Activated CD4-positive, alpha-beta T cell treated with anti-CD3 and anti-CD28 coated beads for 24 hours (primary cell): ENCODE measurements around the gene VCL.
"Not testable (repeated sequence)": the region's sequence is repeated elsewhere in the genome, so short reads cannot be mapped to it uniquely, and the experiment has no call there.

Experiments used
- DNase-seq, 2 donors: peaks; one replicate each; pipeline ENCODE4 v3.0.0-alpha.2; 2020; ENCODE audit warnings: low read depth in 2 of 2

Gene VCL

DNA sequence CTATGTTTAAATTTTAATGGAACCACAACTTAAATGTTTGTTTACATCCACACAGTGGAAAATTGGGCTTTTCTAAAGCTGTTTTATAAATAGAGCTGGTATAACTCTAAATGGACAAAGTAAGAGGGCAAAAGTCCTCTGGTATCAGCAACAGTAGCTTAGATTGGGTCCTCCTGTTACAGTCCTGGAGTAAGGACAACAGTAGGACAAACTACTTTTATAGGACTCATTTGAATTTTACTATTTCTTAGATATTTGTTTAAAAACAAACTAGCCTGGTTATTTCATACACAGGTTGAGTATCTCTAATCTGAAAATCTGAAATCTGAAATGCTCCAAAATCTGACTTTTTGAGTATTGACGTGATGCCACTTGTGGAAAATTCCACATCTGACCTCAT, 8.4 kb downstream of the VCL start:
- DNase-seq = no peak

DNA sequence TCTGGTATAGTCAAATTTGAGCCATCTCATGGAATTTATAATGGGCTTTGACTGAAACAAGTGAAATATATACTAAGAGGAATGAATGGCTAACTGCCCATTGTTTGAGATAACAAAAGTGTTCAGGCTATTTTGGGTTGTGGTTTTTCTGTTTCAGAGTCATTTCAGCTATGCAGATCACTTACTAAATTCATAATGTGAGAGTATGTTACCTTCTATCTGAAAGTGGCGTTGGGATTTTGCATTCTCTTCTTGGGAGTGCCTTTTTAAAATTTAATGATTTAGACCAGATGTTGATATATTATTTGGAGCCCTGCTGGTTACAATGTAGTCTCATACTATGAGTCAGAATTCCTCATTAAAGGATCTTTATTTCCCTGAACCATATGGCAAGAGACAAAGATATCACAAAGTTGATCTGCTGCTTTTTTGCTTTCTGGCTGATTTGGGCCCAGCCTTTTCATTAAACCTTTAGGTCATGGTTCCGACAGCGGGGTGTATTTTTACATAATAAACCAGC, 10.4 kb downstream of the VCL start:
- no peak for DNase-seq

DNA sequence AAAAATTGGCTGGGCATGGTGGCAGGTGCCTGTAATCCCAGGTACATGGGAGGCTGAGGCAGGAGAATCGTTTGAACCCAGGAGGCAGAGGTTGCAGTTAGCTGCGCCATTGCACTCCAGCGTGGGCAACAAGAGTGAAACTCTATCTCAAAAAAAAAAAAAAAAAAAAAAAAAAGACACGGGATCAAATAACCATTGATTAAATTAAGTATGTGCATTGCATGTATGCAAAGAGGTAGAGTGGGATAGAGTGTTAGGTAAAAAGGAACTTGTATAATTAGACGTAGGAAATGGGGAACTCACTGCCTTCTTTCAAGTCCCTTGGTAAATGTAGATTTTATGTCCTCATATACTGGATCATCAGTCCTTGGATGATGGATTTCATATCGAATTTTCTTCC, 13.1 kb downstream of the VCL start:
- no peak for DNase-seq

DNA sequence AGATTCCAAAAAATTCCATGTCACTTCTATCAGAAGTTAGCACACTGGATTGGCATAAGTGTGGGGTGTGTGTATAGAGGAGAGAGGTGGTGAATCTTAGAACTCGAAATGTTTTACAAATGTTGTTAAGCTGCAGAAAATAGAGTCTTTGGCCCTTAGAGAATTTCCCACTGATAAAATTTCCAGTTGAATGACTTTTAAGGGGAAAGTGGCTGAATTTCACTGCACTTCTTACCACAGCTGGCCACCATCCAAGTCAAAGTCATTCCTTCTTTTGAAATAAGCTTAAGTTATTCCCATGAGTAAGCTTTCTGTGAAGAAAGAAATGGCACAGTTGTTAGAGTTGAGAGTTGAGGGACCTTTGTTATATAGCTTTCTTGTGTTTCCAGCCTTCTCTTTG, 13.9 kb downstream of the VCL start:
- no peak for DNase-seq

DNA sequence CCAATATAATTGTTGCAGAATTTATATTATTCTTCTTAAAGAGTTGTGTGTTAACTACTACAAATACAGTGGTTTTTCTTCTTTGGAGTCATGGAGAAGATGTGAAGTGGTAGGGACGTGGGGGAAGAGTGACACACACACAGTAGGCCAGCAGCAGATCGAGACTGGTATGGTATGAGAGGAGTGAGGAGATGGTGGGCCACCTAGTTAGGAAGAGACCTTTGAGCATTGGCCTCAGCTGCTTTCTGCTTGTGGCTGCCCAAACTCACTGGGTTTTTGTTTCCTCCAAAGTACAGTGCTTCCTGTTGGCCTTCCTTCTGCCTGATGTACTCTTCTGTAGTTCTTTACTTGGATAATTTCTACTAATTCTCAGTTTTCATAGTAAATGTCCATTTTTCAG, 14.6 kb downstream of the VCL start:
- no peak for DNase-seq

DNA sequence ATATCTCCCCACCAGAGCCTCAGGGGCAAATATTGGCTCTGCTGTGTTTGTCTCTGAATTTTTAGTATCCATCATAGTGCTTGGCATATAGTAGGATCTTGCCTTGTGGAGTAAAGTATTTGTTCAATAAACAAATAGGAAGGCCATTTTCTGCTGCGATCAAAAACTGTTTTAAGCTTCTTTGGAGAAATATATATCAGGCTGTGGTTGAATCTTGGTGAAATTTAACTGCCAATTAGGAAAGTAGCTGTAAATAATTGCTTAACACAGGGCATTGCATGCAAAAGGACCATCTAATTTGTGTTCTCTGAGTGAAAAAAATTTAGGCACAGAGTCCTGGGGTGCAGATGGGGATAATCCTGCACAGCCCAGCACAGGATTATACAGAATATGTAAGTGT, 15.1 kb downstream of the VCL start:
- DNase-seq = no peak

DNA sequence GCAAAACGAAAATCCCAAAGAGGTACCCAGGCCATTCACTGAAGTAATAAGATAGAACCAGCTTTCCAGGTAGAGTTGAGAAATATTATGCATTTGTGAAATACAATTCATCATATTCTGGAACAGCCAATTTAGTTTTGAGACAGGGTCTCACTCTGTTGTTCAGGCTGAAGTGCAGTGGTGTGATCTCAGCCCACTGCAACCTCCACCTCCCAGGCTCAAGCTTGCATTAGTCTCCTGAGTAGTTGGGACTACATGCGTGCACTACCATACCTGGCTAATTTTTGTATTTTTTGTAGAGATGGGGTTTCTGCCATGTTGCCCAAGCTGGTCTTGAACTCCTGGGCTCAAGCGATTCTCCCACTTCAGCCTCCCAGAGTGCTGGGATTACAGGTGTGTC, 16.7 kb downstream of the VCL start:
- DNase-seq = not testable (repeated sequence)

DNA sequence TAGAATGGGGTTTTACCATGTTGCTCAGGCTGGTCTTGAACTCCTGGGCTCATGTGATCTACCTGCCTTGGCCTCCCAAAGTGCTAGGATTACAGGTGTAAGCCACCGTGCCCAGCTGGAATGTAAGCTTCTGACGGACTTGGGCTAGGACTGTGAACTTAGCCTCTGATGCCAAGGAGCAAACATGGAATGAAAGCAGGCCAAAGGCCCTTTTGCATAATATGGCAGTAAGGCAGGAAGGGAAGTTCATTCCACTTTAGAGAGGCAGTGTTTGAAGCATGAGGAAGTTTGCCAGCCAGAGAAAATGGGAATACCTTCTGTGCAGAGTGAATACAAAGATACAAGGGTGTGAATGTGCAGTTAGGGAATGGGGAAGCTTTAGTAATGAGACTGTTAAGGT, 20.3 kb downstream of the VCL start:
- no peak for DNase-seq

DNA sequence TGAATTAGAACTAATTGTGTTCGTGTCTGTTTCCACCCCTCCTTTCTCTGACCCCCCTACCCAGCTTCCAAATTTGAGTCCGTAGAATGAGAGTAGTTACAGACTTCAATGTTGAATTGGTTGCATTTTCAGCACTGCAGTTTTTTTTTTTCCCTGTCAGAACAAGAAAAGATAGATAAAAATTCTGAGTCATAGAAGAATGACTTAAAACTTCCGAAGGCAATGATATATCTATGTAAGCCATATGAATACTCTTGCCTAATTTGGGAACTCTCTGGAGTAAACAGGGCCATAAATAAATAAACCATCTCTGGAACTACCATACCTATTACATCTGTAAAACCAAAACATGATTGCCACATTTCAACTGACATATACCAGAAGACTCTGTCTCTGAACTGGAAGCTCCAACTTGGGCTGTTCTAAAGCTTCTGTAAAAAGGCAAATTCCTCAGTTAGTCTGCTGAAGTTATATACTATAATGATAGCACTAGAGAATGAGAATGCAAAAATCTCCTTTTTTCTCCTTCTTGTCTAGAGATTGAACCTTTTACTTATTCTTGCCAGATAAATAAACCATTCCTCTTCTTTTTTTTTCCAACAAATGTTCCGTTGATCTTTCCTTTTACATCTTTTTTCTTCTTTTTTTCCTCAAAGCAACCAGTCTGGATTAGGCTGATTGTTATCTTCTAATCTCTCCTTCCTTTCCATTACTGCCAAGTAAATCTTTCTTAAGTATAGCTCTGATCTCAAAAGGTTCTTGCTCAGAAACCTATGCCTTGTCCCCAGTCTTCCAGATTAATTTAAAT, 23.5 kb downstream of the VCL start:
- no peak for DNase-seq

DNA sequence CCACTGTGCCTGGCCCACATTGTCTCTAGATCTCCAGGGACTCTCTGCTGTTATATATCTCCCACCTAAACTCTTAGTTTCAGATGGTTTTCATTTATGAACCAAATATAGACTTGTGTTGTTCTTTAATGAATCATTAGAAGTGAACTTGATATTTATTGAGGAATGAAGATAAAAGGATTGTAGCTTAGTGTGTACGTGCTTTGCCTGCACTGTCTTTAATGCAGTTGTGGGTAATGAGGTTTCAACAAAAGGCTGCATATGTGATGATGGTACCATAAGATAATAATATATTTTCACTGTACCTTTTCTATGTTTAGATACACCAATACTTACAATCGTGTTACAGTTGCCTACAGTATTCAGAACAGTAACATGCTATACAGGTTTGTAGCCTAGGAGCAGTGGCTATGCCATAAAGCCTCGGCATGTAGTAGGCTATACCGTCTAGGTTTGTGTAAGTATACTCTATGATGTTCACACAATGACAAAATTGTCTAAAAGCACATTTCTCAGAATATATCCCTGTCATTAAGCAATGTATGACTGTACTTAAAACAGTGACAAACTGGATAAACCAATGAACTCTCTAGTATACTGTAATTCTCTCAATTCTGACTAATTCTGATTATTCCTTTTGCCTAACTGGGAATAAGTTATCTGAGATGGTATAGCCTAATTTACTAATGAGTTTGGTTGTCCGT, 25.2 kb downstream of the VCL start:
- DNase-seq = no peak

DNA sequence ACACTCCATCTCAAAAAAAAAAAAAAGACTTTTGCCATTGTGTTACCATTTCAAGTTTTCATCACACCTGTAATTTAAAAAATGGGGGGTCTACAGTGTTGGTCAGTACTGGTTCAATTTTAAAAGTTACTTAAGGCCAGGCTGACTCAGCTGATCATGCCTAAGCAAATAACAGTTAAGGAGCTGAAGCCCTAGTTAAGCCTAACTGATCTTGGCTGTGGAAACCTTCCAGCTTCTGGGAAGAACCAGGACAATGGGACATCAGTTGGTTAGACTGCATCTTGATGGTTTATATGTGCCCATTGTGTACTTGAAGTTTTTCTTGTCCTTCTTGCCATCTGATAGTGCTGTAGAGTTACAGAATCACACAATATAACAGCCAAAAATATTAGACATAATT, 26.7 kb downstream of the VCL start:
- DNase-seq = no peak

DNA sequence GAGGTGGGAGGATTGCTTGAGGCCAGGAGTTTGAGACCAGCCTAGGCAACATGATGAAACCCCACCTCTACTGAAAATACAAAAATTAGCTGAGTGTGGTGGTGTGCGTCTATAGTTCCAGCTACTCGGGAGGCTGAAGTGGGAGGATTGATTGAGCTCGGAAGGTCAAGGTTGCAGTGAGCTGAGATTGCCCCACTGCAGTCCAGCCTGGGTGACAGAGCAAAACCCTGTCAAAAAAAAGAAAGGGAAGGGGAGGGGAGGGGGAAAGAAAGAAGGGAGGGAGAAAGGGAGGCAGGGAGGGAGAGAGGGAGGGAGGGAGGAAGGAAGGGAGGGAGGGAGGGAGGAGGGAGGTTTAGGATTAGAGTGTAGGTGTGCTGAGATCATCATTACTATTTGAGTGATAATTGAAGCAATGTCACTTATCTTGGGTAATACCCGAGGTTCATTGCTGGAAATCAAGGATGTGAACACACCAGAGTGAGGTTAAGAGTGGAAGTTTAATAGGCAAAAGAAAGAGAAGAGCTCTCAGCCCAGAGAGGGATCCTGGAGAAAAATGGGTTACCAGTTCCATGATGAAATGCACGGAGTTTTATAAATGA, 27.6 kb downstream of the VCL start:
- no peak for DNase-seq

DNA sequence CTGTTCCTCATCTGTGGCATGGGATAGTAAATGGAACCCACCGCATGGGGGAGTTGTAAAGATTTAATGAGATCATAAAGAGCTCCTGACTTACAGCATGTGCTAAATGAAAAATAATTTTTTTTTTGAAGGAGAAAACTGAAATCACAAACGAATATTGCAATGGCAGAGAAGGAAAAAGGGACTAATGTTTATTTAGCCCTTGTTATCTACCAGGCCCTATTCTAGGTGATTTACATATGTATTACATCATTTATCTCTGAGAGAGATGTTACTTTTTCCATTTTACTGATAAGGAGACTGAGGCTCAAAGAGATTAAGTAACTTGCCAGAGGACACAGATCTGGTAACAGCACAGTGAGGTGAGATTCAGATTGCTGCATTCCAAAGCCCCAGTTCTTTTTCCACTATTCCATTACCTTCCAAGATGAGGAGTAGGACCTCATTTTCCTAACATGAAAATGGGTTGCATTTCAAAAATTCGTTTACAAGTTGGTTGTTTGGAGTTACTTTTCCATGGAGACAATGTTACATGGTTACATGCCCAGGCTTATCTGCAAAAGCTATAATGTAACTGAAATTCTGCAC, 28.6 kb downstream of the VCL start:
- no peak for DNase-seq

DNA sequence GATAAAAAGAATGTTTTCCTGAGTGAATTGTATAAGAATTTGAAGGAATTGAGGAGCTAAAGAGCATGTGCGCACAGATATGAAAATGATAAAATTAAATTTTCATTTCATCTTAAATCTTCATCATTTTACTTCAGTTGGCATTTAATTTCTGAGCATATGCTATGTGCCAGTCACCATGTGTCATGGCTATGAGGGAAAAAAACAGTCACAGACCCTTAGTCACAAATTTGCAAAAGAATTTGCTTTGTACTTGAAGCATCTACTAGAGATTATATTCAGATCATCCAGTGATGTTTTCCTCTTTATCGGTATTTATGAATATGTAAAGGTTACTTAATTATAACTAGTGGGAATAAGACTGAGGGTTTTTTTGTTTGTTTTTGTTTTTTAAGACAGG, 29.8 kb downstream of the VCL start:
- DNase-seq = no peak

DNA sequence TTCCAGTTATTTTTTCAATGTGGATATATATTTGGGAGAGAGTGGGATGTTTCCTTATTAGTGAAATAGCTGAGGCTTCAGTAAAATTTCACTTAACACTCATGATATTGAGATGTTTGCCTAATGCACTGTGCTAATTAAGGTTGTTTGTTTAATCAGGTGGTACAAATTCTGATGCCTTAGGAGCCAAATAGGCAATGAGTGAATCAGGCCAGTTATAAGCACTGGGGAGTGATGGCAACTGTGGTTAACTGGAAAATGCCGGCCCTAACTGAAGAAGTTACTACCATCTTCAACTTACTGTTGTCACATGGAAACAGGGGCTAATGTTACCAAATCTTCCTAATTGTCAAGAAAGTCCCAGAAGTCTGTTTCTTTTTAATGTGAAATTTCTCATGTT, 32.0 kb downstream of the VCL start:
- DNase-seq = no peak

DNA sequence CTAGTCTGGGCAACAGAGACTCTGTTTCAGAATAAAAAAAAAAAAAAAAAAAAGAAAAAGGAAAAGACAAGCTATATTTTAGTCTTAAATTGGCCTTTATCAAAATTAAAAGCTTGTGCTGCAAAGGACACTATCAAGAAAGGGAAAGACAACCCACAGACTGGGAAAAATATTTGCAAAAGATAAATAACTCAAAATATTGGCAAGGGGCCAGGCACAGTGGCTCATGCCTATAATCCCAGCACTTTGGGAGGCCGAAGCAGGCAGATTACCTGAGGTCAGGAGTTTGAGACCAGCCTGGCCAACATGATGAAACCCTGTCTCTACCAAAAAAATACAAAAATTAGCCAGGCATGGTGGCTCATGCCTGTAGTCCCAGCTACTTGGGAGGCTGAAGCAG, 34.3 kb downstream of the VCL start:
- DNase-seq = not testable (repeated sequence)

DNA sequence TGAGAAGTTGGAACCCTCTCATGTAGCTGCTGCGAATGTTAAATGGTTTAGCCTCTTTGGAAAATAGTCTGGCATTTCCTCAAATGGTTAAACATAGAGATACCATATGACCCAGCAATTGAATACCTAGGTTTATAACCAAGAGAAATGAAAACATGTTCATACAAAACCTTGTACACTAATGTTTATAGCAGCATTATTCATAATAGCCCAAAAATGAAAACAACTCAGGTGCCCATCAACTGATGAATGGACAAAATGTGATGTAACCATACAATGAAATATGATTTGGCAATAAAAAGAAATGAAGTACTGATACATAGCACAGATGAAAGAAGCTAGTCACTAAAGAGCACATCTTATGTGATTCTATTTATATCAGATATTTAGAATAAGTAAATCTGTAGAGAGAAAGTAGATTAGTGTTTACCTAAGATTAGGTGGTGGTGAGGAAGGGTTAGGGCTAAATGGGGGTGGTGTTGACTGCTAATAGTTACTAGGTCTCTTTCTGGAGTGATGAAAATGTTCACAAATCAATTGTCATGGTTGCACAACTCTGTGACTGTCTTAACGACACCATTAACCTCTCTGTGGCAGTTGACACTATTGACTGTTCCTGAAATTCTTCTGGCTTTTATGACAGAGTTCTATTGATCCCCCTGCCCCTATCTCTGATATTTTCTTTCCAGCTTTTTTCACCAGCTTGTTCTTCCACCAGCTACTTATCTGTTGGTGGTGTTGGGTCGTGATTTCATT, 35.2 kb downstream of the VCL start:
- no peak for DNase-seq

DNA sequence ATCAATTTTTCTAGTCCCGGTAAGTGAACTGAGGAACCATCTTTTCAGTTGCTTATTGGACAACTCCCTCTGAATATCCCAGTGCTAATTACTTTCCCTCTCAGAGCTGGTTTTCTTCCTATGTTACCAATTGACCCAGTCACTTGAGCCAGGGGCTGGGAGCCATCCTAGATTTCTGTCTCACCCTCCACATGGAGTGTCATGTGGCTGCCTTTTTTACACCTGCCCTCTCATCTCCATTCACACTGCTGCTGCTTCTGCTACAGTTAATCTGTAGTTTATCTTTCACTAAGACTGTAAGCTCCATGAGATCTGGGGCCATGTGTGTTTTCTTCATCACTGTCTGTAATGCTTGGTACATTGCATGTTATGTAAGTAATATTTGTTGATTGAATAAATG, 35.8 kb downstream of the VCL start:
- DNase-seq = no peak

DNA sequence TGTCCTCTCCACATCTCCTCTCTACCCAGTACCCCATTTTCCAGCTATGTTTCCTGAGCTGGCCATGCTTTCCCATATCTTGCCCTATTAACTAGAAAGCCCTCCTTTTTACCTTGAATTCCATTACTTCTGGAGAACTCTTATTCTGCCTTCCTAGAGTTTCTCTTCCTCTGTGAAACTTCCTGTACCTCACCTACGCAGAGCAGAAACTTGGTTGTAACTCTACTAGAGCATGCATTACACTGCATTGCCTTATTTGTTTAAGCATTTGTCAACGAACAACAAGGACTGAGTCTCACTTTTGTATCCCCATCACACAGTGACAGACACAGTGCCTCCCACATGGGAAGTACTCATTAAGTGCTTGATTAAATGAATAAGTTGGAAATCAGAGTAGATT, 36.4 kb downstream of the VCL start:
- no peak for DNase-seq

DNA sequence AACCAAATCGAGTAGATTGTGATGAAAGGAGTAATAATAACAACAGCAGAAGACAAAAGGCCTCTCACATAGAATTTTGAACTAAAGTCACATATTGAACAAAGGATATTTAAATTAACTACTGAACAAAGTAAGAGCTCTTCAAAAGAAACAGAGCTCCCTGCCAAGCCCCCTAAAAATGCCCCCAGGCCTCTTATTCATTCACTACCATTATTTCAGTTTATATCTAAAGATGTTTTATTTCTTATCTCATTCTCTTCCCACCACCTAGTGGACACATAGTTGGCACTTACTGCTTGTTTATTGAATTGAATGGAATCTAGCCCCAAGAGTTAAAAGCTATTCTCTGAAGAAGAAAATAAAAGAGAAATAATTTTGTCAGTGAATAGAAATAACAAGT, 37.4 kb downstream of the VCL start:
- DNase-seq = no peak

DNA sequence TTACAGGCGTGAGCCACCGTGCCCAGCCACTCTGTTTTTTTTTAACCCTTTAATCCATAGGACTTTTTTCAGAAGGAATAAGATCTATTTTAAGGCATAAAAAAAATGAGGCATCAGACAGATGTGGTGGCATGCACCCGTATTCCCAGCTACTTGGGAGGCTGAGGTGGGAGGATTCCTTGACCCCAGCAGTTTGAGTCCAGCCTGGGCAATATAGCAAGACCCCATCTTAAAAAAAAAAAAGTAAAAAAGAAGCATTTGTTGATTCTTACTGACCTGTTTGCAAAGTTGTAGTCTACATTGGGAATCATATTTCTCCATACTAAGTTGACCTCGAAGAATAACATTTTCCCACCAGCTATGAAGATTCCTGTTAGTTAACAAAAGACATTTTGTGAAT, 38.6 kb downstream of the VCL start:
- no peak for DNase-seq
